GM12892 (cell line): ENCODE results near the gene RNPEPL1.

Experiments
- DNase-seq: peaks from one replicate; pipeline ENCODE4 v3.0.0; 2011; ENCODE audit not compliant: insufficient read length
- FAIRE-seq: peaks from 2 replicates; lab custom pipeline; 2011; peaks lifted over from hg19 to GRCh38; lab: Jason Lieb, UNC
- POLR2A ChIP-seq: IDR thresholded peaks from 2 replicates; pipeline ENCODE4 v1.6.1; 2011; ENCODE audit warnings: low read depth, low read length, control low read depth
- POLR2AphosphoS5 ChIP-seq: IDR thresholded peaks from 2 replicates; pipeline ENCODE4 v1.6.1; 2011; ENCODE audit warnings: low read depth, low read length, control low read depth
- TAF1 ChIP-seq: IDR thresholded peaks from 2 replicates; pipeline ENCODE4 v1.6.1; 2011; ENCODE audit warnings: low read depth, mild to moderate bottlenecking, control low read depth, low read length, borderline replicate concordance

RNPEPL1 gene

DNA sequence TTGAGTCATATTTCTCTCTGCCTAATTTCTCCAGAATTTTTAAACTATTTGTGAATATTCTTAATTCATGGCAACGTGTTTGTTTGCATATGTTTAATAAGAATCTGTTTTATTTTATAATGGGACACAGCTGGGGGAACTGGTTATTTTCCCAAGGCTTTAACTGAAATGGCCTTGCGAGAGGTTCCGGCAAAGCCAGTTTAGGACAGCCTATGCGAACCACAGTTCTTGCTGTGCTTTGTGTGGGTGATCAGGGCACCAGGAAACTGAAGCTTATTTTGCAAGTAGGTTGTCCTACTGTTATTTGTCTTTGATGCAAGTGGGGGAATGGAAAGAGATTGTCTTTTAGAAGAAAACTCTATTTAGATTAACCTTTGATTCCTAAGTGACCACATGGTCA, 17.0 kb upstream of the RNPEPL1 start:
- FAIRE-seq, result no peak
- TF ChIP-seq TAF1 (no peak), POLR2A (no peak)
- DNase-seq, result no peak

DNA sequence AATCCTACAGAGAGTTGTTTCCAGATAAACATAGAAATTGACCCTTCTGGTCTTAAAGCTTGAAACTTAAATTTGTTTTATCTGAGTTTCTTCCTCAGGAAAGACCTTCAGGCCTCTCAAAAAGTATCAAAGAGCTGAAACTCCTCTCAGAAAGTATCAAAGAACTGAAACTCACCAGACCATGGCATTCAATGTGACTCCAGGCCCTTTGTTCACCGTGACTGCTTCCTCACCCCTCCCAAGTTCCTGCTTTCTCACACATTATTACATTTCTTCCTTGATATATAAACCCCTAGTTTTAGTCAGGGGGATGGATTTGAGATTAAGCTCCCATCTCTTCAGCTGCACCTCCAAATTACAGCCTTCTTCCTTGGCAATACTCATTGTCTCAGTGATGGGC, 16.5 kb upstream of the RNPEPL1 start:
- DNase-seq, result no peak
- no peak for FAIRE-seq
- no peak for TF ChIP-seq POLR2AphosphoS5
- TF ChIP-seq TAF1, result no peak
- no peak for TF ChIP-seq POLR2A

GRCh38 chr2:240553956-240554480, 14.3 kb upstream of the RNPEPL1 start:
- DNase-seq (no peak), FAIRE-seq (no peak)
- TF ChIP-seq TAF1, result no peak
- no peak for TF ChIP-seq POLR2AphosphoS5
- TF ChIP-seq POLR2A, result no peak

DNA sequence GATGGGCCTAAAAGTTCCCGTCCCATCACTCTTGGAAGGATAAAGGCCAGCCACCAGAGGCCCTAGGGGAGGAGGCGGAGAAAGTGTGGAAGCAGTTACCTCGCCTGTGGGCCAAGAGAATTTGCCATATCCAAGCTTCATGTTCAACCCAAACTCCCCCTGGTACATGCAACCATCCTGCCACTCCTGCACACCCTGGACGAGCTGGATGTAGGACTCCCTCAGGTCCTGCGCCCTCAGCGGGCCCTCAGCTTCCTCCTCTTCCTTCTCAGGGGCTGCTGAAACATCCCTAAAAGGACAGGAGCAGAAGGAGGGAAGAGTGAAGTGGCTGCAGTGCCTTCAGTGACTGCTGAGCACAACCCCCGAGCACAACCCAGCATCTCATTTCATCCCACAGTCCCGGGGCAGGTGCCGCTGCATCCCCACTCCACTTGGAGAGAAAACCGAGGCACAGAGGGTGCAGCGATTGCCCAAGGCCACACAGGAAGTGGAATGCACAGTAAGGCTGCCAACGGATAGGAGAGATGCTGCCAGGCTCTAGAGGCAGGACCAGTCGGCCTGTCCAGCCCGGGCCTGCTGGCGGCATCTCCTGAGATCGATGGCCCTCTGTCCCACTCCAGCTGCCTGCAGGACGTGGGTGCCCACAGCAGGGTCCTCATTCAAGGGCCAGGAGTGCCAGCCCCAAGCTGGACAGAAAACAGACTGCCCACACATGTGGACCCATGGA, 13.4 kb upstream of the RNPEPL1 start:
- FAIRE-seq (no peak), DNase-seq (no peak)
- no peak for TF ChIP-seq TAF1
- no peak for TF ChIP-seq POLR2A
- no peak for TF ChIP-seq POLR2AphosphoS5

- DNase-seq (no peak), FAIRE-seq (no peak)
- TF ChIP-seq TAF1, result no peak
- TF ChIP-seq POLR2A, result no peak
- no peak for TF ChIP-seq POLR2AphosphoS5
These were observed 12.6 kb upstream of the RNPEPL1 start for GRCh38 chr2:240555541-240556250.

DNA sequence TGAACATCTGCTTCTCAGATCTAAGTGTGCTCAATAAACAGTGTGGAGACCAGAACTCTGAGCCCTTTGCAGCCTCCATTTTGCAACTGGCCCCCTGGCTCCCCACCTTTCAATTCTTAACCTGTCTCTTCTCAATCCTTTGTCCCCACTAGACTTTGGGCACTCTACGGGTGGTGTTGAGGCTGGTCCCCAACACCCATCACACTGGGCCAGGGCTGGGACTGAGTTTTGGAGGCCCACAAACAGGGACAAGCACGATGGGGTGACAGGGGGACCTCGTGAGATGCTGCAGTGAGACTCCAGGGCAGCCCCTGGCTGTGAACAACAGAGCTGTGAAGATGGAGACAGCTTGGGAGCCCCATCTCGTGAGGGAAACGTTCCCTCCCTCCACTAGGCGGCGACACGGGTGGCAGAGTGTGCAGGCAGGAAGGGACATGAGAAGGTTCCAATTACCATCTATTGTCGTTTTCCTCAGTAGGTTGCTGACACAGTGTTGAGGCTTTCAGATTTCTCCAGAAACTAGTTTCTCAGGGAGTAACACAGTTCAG, 11.7 kb upstream of the RNPEPL1 start:
- DNase-seq (peak; percentile 51), FAIRE-seq (peak; percentile 57)
- TF ChIP-seq POLR2AphosphoS5 (no peak), TAF1 (no peak), POLR2A (0 out of 2 replicates have a peak, but pooled peaks have one; percentile 30)

- TF ChIP-seq TAF1, result no peak
- no peak for TF ChIP-seq POLR2A
- no peak for TF ChIP-seq POLR2AphosphoS5
- DNase-seq (peak; percentile 14), FAIRE-seq (no peak)
These were observed 11.1 kb upstream of the RNPEPL1 start for GRCh38 chr2:240557101-240557751.

GRCh38 chr2:240557808-240558207, 10.5 kb upstream of the RNPEPL1 start, which contains the start of gene ANKMY1:
ANKMY1 (minus strand) TSS chr2:240557988; CDS start chr2:240557335, 653 bp downstream.
- FAIRE-seq (no peak), DNase-seq (peak; percentile 70)
- TF ChIP-seq TAF1 (no peak), POLR2AphosphoS5 (no peak), POLR2A (no peak)

DNA sequence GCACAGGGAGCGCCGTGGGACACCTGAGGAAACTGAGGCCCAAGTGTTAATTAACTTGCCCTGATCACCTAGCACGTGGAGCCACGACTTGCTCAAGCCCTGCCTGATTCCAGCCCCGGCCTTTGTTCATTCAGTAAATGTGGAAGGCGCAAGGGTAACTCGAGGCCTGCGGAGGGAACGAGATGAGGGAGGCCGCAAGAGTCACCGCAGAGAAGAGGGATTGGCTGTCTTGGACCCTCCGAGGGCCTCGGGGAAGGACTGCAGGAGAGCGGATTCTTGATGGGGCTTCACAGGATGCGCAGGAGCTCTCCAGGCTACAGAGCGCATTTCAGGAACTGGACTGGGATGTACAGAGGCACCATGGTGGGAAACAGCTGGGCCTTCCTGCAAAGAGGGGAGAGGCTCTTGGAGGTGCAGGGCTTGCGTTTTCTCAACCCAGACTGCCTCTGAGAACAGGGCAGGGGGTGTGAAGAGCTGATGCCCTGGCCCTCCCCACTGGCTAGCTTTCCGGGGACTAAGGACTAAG, 10.0 kb upstream of the RNPEPL1 start:
- FAIRE-seq, result no peak
- DNase-seq, result no peak
- no peak for TF ChIP-seq POLR2A
- no peak for TF ChIP-seq TAF1
- no peak for TF ChIP-seq POLR2AphosphoS5

- no peak for DNase-seq
- TF ChIP-seq POLR2A (no peak), POLR2AphosphoS5 (no peak), TAF1 (no peak)
- no peak for FAIRE-seq
These were observed 9.0 kb upstream of the RNPEPL1 start for GRCh38 chr2:240559286-240559685.

DNA sequence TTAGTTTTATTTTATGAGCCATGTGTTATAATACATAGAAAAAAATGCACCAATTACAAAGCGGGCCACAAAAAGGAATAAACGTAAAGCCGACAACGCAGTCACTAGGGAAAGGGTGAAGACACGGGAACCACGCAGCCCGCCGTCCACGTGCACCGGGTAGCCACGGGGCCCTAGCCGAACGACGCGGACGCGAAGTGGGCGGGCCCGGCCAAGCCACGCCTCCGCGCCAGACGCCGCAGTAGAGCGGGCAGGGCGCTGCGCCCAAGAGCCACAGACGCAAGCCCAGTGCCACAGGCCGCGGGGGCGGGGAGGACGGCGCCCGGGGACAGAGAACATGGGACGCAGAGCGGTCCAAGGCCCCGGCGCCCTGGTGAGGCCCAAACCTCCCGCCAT, 8.2 kb upstream of the RNPEPL1 start, which contains the start of gene DUSP28:
DUSP28 (plus strand) TSS at position 274 of the 396 bp plus-strand sequence. CDS start 328 bp downstream, outside the sequence.
- FAIRE-seq (peak; percentile 95), DNase-seq (peak; percentile 86)
- TF ChIP-seq POLR2AphosphoS5 (peak; percentile 89), POLR2A (peak; percentile 89), TAF1 (0 out of 2 replicates have a peak, but pooled peaks have one; percentile 10)
